Ishikawa (cell line): ENCODE results near the gene TM7SF3.

Source experiments
- EP300 ChIP-seq: IDR thresholded peaks from 2 replicates; pipeline ENCODE4 v1.6.1; 2012; ENCODE audit warnings: borderline replicate concordance
- MAX ChIP-seq: IDR thresholded peaks from 2 replicates; pipeline ENCODE4 v1.6.1; 2012
- TAF1 ChIP-seq: IDR thresholded peaks from 2 replicates; pipeline ENCODE4 v1.6.1; 2012; ENCODE audit warnings: low read depth, mild to moderate bottlenecking
- TEAD4 ChIP-seq: IDR thresholded peaks from 2 replicates; pipeline ENCODE4 v1.6.1; 2012
- USF1 ChIP-seq: IDR thresholded peaks from 2 replicates; pipeline ENCODE4 v1.6.1; 2012

GRCh38 chr12:26978801-26979200 is 35.4 kb downstream of the TM7SF3 start:
- TF ChIP-seq EP300 = no peak
- TF ChIP-seq USF1 = no peak
- no peak for TF ChIP-seq TAF1
- TF ChIP-seq TEAD4 = no peak
- no peak for TF ChIP-seq MAX
